Middle frontal gyrus (tissue), 1 donor: ENCODE results near the gene BRD3OS.
"Not testable (repeated sequence)": the region's sequence is repeated elsewhere in the genome, so short reads cannot be mapped to it uniquely, and the experiment has no call there.

Source experiments
- DNase-seq: peaks from one replicate; pipeline ENCODE4 v3.0.0-alpha.2; 2015; ENCODE audit warnings: low spot score; ENCODE audit errors: extremely low spot score

BRD3OS gene

GRCh38 chr9:134063088-134063570 lies 37.8 kb downstream of the BRD3OS start:
- no peak for DNase-seq

- no peak for DNase-seq
Measured at GRCh38 chr9:134063571-134064450, 38.5 kb downstream of the BRD3OS start.

GRCh38 chr9:134064711-134065110 lies 39.4 kb downstream of the BRD3OS start:
- DNase-seq: no peak

- DNase-seq: no peak
Measured at GRCh38 chr9:134065612-134066419, 40.5 kb downstream of the BRD3OS start.

- DNase-seq: no peak
Measured at GRCh38 chr9:134066526-134066912, 41.2 kb downstream of the BRD3OS start.

- DNase-seq: no peak
Measured at GRCh38 chr9:134066913-134067851, 41.9 kb downstream of the BRD3OS start.

GRCh38 chr9:134067904-134068743 lies 42.8 kb downstream of the BRD3OS start, which contains the start of gene BRD3:
Gene BRD3 (minus strand): TSS chr9:134068026. CDS start chr9:134053477, 14,549 bp downstream.
- DNase-seq: peak; percentile 89

- DNase-seq: no peak
Measured at GRCh38 chr9:134068744-134069479, 43.6 kb downstream of the BRD3OS start.

GRCh38 chr9:134069480-134070399 lies 44.5 kb downstream of the BRD3OS start:
- DNase-seq: no peak

GRCh38 chr9:134071149-134071548 lies 45.9 kb downstream of the BRD3OS start:
- no peak for DNase-seq

- DNase-seq: not testable (repeated sequence)
Measured at GRCh38 chr9:134072683-134073082, 47.4 kb downstream of the BRD3OS start.

GRCh38 chr9:134073500-134073899 lies 48.2 kb downstream of the BRD3OS start:
- DNase-seq: no peak

- not testable (repeated sequence) for DNase-seq
Measured at GRCh38 chr9:134075689-134076088, 50.4 kb downstream of the BRD3OS start.

GRCh38 chr9:134076644-134077043 lies 51.4 kb downstream of the BRD3OS start:
- DNase-seq: no peak
